HCT116 (cell line): ENCODE results near the gene ERVH48-1.
"Not testable (repeated sequence)": the region's sequence is repeated elsewhere in the genome, so short reads cannot be mapped to it uniquely, and the experiment has no call there.

Experiments used
- JUND ChIP-seq: IDR thresholded peaks from 2 replicates; pipeline ENCODE4 v1.6.1; 2012
- SIN3A ChIP-seq: IDR thresholded peaks from 2 replicates; pipeline ENCODE4 v1.6.1; 2012; ENCODE audit warnings: low read depth
- ZFX ChIP-seq: fragments of 450-650 bp; IDR thresholded peaks from 2 replicates; pipeline ENCODE4 v1.6.1; 2017
- TF ChIP-seq, protein P1 (sequence below): IDR thresholded peaks from 2 replicates; pipeline ENCODE4 v1.6.1; 2012
- TF ChIP-seq, protein P2 (sequence below), 3 experiments: fragments of 200-600 bp in 1 of 3; sonication (generic) in 1 of 3; IDR thresholded peaks in 2 of 3; conservative IDR thresholded peaks in 1 of 3; 2 replicates each; pipeline ENCODE4 v1.5.1; 2012 to 2017; ENCODE audit warnings: low read depth in 2 of 3, low read length in 2 of 3, antibody characterized with exemption in 1 of 3, borderline replicate concordance in 1 of 3, control low read depth in 1 of 3, mild to moderate bottlenecking in 1 of 3, mixed read lengths in 1 of 3, mixed run types in 1 of 3, moderate library complexity in 1 of 3; ENCODE audit not compliant: insufficient read depth in 1 of 3

GRCh38 chr21:42951193-42951592 lies 25.8 kb upstream of the ERVH48-1 start:
- TF ChIP-seq JUND, ZFX, SIN3A: not testable (repeated sequence)
- TF ChIP-seq, protein P1, sequence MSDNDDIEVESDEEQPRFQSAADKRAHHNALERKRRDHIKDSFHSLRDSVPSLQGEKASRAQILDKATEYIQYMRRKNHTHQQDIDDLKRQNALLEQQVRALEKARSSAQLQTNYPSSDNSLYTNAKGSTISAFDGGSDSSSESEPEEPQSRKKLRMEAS: not testable (repeated sequence)
- TF ChIP-seq, protein P2, sequence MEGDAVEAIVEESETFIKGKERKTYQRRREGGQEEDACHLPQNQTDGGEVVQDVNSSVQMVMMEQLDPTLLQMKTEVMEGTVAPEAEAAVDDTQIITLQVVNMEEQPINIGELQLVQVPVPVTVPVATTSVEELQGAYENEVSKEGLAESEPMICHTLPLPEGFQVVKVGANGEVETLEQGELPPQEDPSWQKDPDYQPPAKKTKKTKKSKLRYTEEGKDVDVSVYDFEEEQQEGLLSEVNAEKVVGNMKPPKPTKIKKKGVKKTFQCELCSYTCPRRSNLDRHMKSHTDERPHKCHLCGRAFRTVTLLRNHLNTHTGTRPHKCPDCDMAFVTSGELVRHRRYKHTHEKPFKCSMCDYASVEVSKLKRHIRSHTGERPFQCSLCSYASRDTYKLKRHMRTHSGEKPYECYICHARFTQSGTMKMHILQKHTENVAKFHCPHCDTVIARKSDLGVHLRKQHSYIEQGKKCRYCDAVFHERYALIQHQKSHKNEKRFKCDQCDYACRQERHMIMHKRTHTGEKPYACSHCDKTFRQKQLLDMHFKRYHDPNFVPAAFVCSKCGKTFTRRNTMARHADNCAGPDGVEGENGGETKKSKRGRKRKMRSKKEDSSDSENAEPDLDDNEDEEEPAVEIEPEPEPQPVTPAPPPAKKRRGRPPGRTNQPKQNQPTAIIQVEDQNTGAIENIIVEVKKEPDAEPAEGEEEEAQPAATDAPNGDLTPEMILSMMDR (IDR thresholded peaks at IDR 0.05 in 2 of 3, conservative IDR thresholded peaks at IDR 0.05 in 1 of 3; ENCODE audit: borderline replicate concordance in 1 of 3, insufficient read depth in 1 of 3, low read depth in 2 of 3, low read length in 2 of 3): not testable (repeated sequence)
